NCI-H1930 (cell line): ENCODE data around the gene PPP3CA.
A peak's percentile ranks its signal among the peaks of the same experiment; 100 is the strongest.

ENCODE experiments used
- DNase-seq, 2 experiments: peaks; one replicate each; lab custom pipeline; 2025; lab: John Stamatoyannopoulos, UW

The PPP3CA gene

GRCh38 chr4:101288365-101289145, 58.8 kb downstream of the PPP3CA start:
- DNase-seq: no peak

GRCh38 chr4:101287324-101287723, 60.0 kb downstream of the PPP3CA start:
- no peak for DNase-seq

DNA sequence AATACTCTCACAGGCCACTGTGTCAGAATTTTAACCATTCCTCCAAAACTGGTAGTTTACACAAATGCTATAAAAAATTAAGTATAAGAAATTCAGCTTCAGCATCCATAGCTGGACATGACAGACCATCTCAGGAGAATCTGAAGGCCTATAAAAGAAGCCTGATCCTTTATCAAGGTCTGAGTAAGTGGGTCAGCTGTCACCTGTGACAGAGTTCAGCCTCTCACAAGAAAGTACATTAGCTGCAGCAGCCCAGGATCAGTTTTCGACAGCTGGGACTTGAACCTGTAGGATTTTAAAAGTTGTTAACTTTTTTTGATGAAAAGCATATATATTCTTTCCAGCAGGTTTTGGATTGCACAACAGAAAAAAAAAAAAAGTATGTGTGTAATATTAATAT, 60.7 kb downstream of the PPP3CA start:
- DNase-seq: no peak

- DNase-seq: no peak
Observed at GRCh38 chr4:101285985-101286384, 61.3 kb downstream of the PPP3CA start.

GRCh38 chr4:101284546-101284945, 62.8 kb downstream of the PPP3CA start:
- DNase-seq: no peak

- DNase-seq: no peak
Observed at GRCh38 chr4:101283434-101283833, 63.9 kb downstream of the PPP3CA start.

GRCh38 chr4:101282076-101282844, 65.1 kb downstream of the PPP3CA start:
- no peak for DNase-seq

GRCh38 chr4:101280866-101281600, 66.3 kb downstream of the PPP3CA start:
- no peak for DNase-seq

GRCh38 chr4:101279377-101279871, 67.9 kb downstream of the PPP3CA start:
- no peak for DNase-seq

DNA sequence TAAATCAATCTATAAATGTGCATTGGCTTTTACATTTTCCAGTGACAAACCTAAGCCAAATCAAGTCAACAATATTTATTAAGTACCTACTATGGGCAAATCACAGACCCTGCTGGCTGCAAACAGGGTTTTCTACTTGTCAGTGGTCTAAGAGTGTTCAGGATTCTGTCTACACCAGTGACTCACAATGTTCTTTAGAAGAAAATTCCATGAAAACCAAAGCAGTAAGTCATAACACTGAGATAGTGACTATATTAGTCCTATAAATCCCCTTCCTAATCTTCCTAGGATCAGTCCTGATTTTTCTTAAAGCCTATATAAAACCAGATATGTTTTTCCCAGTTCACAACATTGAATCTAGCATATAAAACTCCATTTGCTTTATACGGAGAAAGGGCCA, 69.7 kb downstream of the PPP3CA start:
- no peak for DNase-seq

DNA sequence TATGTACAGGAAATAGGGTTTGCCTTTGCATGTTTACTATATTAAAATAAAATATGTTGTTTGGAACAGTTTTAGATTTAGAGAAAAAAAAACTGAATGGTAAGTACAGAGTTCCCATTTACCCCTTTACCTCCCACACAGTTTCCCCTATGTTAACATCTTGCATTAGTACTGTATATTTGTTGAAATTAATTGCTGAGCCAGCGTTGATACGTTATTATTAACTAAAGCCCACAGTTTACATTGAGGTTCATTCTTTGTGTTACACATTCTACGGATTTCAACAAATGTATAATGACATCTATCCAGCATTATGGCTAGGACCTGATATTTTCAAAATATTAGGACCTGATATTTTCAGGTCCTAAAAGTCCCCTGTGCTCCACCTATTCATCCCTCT, 70.7 kb downstream of the PPP3CA start:
- DNase-seq: no peak

- no peak for DNase-seq
Observed at GRCh38 chr4:101274888-101275752, 72.2 kb downstream of the PPP3CA start.

DNA sequence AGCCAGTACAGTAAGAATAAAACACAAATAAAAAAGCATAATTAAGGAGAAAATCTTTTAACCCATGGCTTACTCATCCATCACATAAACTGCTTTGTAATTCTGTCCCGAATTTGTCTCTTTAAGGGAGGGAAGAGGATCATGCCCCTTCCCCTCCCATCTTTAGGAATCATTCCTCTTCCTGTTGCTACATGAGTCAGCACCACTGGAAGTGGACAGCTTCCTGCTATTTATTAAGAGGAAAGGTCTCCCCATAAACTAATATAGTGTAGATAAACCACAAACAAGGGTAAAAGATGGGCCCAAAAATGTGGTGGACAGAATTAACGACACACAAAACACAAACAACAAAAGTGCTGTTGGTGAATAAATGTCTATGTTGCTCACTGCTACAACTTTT, 75.8 kb downstream of the PPP3CA start:
- DNase-seq: no peak

- no peak for DNase-seq
Observed at GRCh38 chr4:101269682-101270081, 77.6 kb downstream of the PPP3CA start.

DNA sequence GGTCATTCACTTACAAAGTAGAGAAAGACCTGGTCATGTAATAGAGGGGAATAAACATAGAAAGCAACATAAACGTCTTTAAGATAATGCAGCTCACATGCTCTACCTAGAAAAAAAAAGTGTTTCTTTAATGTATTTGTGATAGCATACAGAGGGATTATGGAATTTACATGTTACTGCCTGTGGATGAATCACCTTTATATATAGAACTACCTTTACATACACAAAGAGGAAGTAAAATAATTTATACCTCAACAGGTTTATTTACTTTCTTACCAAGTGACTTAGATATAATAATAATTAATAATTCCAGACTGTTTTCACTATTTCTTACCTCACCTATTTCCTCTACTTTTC, 81.5 kb downstream of the PPP3CA start:
- no peak for DNase-seq

GRCh38 chr4:101264993-101265815, 82.1 kb downstream of the PPP3CA start:
- DNase-seq: no peak

GRCh38 chr4:101264512-101264911, 82.8 kb downstream of the PPP3CA start:
- no peak for DNase-seq

DNA sequence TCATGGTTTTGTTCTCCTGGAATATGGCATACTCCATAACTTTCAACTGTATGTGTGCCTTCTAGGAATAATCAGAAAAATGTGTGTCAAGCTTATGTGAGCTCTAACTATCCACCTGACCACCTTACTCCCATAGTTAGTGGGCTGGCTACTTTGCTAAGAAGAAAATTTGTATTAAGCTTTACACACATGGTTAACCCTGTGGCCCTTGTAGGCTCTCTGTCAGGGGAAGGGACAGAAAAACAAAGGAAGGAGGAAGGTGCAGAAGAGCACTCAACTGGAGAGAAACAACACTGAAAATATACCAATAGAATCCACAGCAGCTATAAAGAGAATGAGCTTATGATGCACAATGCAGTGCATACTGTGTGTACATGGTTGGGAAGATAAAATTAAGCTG, 84.6 kb downstream of the PPP3CA start:
- no peak for DNase-seq

DNA sequence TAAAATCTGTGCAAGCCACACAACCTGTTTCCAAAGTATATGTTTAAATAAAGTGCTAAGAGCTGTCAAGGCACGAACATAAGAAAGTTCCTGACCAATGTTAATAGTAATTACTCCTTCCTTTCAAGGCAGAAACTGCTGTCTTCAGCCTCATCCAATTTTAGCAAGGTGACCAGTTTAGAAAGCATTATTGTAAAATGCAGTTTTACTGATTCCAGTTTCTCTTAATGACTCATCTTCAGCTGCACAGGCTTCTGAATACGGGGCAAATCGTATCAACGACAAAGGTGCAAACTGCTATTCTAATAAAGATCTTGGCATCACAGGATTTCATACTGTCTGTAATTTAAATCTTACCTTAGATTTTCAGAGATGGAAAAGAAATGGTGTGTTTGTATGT, 87.5 kb downstream of the PPP3CA start:
- no peak for DNase-seq

DNA sequence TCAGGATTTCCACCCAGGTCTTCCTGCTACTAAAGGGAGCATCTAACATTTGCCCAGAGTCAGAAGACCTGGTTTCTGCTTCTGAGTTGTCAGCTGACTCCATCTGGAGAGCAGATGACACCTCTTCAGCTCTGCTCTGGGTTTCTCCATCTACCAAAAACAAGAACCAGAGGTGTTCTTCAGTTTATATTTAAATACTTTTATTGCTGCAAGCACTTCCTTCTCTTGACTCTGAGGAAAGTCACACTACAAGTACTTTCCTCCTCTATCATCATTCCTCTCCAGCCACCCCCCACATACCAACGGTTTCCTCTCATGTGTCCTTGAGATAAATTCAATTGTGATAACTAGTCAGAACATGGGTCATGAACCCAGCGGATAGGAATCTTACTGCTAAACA, 88.4 kb downstream of the PPP3CA start:
- DNase-seq: no peak

DNA sequence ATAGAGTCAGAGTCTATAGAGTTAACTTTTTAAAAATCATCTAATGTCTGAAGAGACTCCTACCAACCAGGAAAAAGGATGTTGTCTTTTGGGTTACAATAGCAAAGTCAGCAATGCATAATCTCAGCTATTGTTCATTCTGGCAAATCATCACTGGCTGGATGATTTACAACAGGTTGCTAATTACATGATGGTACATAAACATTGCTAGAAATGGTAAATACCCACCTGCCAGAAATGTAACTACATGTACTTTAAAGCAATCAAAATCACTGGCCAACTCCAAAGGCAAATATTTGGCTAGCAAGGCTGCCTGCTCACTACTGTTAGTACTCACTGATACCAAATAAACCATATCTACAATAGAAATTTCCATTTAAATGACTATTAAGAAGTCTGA, 91.1 kb downstream of the PPP3CA start:
- peak; percentile 89 to 90 for DNase-seq
